HG03135 (cell line): Measurements from ENCODE around the gene CEP78.
"Not testable (repeated sequence)": the region's sequence is repeated elsewhere in the genome, so short reads cannot be mapped to it uniquely, and the experiment has no call there.

Source experiments
- ATAC-seq: cut with Tn5 transposase; IDR thresholded peaks from one replicate; pipeline ENCODE4 v1.9.1; 2021; ENCODE audit warnings: mild to moderate bottlenecking, moderate library complexity; ENCODE audit not compliant: unreplicated experiment

CEP78 gene

DNA sequence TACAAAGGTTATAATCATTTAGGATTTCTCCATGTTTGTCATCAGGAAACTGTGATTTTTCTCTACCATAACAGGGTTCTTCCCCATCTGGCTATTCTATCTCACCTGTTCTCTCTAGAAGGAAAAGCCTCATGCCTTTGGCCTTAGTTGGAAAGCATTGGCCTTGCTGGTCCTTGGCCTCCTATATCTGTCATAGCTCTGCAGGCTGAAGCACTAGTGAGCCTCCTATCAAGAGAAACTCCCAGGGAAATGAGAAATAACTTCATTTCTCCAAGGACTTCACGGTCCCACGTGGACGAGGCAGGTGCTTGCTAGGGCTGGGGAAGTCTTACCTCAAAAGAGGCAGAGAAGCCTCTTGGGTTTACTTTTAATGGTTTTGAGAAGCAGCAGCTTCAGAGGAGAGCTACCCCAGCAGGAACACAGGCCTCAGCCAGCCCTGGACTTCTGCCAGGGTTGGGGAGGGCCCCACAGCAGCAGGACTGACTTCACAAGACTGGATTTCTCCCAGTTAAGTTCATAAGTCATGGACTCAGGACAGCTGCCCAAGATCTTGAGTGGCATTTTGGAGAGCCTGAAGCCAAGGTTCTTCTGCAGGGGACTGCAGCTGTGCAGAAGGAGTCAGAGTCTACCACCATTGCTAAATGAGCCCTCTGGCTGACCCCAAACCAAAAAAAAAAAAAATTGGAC is 45.2 kb downstream of the CEP78 start:
- no peak for ATAC-seq

DNA sequence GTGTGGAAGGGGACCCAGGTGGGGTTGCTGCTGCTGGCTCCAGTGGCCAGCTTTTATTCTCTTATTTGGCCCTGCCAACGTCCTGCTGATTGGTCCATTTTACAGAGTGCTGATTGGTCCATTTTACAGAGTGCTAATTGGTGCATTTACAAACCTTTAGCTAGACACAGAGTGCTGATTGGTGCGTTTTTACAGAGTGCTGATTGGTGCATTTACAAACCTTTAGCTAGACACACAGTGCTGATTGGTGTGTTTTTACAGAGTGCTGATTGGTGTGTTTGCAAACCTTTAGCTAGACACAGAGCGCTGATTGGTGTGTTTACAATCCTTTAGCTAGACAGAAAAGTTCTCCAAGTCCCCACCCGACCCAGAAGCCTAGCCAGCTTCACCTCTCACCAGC is 48.3 kb downstream of the CEP78 start:
- not testable (repeated sequence) for ATAC-seq

DNA sequence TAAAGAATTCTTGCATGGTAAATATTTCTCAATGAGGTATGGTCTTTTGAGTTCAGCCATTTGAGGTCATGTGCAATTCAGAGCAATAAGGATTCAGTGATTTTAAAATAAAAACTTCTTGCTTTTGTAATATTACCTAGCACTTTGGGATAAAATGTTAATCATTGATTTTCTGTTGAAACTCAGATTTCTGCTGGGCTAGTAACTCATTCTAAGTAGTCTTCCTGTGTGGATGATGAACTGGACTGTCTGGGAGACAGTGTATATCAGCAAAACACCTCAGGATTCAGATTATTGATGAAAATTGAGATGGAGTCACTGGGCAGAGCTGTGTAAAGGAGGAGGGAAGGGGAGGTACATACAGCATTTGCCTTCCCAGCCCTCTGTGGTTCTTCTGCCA is 50.2 kb downstream of the CEP78 start:
- ATAC-seq, result no peak

DNA sequence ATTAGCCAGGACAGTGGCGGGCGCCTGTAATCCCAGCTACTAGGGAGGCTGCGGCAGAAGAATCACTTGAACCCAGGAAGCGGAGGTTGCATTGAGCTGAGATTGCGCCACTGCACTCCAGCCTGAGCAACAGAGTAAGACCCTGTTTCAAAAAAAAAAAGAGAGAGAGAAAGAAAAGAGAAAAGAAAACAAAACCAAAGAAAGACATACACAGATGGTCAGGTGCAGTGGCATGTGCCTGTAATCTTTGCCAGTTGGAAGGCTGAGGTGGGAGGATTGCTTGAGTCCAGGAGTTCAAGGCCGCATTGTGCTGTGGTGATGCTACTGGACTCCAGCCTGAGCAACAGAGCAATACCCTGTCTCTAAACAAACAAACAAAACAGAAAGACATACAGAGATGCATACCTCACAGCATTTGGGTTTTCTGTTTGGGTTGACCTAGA is 51.1 kb downstream of the CEP78 start:
- no peak for ATAC-seq

DNA sequence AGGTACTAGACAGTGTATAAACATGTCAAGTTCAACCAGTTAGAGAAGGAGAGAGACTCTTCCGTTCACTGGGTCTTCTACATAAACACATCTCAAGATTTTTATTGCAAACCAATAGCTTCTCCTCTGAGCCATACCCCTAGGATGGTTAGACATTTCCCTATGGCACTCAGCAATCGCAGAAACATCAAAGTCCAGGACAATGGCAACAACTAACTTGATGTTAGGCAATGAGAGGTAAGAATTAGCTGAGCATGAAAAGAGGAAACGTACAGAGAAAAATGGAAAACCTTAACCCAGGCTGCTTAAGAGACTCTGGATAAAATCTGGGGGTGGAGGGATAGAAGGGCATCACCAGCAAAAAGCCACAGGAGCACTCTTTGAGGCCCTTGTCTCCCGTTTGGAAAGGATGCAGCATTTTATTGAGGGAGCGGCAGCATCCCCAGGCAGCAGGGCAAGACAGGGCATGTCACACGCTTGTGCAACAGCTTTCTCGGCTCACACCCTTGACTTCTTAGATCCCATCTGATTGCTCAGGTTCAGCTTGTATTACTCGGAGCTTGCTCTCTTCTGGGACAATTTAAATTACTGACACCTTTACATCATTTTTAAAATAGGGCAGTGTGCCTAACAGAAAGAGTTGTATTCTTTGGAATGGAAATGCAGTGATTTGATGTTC is 52.5 kb downstream of the CEP78 start:
- ATAC-seq, result no peak

DNA sequence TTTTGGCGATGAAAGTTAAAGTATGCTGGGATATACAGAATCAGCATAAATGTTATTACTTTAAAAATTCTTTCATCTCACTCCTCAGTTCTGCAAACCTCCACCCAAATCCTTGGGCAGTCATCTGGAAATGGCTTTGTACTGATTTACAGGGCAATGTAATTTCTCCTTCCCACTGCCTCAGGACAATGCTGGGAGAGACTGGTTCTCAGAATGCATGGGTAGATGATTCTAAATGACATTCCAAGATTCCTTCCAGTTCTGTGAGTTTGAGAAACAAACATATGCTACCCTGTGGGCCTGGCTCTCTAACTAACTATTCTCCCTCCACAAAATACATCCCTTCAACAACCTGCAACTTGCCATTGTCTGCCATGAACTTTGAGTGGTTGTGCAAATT is 53.6 kb downstream of the CEP78 start:
- ATAC-seq, result no peak

DNA sequence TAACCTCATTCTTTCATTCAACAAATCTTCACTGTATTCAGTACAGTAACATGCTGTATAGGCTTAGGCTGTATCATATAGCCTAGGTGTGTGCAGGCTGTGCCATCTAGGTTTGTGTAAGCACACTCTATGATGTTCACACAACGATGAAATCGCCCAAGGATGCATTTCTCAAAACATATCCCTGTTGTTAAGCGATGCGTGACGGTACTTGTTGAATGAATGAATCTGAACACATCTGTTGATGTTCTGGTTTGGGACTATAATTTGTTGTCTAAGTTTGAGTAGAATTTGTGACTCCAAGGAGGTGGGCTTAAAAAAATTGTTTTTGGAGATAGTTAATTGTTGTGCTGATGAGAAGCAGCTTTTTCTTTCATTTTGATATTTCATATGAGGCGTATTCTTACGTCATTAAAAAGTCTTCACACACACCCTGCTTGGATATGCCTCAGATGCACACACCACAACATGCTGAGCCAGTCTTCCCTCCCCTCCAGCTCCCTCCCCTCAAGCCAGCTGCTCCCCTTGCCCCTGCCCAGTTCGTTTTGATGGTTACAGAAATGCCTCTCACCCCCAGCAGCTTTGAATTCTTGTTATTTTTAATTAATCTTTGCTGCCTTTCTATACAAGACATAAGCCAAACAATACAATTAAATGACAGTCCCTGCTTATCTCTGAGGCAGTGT is 55.5 kb downstream of the CEP78 start:
- ATAC-seq, result no peak

DNA sequence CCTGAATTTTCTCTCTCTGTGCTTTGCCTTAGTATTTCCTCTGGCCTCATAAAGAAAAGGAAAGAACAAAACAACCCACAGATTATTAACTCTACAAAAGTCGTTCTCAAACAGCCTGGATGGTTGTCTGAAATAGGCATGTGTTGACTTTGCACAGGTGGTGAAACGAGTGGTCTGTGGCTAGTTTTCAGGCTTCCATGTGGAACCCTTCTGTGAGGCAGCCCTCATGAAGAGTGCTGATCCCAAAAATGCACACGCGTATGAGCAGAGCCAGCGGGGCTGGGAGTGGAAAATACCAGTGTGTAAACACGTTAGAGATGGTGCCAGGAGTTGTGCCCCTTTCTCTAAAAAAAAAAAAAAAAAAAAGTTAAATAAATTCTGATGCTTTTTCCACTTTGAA is 56.2 kb downstream of the CEP78 start:
- ATAC-seq, result no peak

DNA sequence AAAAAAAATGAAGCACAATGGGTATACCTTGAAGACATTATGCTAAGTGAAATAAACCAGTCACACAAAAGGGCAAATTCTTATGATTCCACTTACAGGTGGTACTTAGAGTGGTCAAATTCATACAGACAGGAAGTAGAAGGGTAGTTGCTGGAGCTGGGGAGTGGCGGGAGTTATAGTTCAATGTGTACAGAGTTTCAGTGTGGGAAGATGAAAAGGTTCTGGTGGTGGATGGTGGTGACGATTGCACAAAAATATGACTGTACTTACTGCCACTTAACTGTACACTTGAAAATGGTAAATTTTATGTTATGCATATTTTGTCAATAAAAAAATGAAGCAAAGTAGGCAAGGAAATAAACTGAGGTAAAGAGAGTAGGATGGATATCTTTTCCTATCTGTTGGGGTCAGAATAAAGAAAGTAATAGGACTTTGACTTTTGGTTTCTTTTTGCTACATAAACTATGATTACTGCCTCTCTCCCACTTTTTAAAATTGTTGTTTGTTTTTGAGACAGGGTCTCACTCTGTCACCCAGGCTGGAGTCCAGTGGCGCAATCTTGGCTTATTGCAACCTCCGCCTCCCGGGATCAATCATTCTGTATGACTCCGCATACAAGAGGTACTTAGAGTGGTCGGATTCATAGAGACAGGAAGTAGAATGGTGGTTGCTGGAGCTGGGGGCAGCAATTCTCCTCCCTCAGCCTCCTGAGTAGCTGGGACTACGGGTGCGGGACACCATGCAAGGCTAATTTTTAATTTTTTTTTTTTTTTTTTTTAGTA is 57.0 kb downstream of the CEP78 start:
- no peak for ATAC-seq

DNA sequence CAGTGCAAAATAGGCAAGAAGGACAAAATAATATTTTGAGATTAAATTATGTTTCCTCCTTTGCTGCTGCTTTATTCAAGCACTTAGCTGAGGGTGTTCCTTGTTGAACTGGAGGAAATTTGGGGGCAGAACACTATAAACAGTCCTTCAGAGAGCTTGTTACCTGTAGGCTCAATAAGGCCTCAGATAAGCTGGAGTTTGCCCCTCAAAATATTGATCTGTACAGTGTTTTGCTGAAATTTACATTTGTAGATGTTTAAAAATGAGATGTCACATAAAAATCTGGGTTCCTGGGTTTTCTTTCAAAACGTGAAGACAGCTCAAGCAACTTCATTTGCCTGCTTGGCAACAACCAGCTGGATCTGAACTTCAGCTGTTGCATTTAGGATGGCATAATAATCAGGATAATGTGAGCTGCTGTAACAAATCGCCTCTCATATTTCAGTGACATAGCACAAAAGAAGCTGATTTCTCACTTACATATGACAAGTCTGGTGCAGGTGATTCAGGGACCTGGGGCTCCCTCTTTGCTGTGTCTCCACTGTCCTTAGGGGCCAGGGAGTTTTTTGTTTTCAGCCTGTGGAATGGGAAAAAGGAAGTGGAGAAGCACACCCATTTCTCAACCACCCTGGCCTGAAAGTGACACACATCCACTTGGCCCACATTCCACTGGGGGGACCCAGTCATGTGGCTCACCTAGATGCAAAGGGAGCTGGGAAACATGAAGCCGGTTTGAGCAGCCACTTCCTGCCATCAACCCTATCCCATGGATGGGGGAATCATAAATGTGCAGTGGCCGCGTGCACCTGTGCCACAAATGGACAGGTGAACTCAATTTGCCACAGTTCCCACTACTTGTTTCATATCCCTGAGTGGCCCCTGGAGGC is 58.7 kb downstream of the CEP78 start:
- ATAC-seq, result no peak

DNA sequence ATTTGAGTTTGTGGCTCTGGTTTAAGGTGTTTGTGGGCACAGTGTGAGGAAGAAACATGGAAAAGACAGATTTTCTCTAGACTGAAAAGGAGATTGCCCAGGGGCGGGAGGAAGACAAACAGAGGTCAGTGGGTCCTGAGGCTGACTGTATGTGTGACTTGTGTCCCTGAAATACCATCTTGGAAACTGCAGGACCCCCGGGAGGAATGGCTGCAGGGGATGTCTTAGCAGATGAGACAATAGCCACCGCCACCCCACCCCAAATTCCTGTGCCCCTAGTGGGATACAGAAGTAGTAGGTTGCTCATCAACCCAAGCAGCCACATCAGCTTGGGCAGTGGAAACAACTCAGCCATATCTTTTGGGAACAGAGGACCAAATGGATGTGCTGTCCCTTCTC is 59.3 kb downstream of the CEP78 start:
- no peak for ATAC-seq

DNA sequence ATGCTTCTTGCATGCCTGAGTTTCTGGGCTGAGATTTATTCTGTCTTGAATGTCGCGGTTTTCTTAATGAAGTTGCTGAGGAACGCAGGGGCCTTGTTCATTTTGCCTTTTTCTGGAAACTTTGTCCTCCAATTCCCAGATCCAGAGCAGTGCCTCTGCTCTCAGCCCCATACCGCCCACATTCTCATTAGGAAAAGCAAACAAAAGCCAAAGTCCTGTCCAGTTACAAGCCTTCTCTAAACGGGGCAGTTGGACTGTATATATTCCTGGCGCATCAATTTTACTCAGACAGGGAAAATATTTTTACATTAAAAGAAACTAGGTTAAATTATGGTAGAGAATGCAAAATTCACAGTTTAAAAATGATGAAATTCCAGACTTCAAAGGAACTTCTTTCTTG is 59.9 kb downstream of the CEP78 start:
- ATAC-seq, result no peak

DNA sequence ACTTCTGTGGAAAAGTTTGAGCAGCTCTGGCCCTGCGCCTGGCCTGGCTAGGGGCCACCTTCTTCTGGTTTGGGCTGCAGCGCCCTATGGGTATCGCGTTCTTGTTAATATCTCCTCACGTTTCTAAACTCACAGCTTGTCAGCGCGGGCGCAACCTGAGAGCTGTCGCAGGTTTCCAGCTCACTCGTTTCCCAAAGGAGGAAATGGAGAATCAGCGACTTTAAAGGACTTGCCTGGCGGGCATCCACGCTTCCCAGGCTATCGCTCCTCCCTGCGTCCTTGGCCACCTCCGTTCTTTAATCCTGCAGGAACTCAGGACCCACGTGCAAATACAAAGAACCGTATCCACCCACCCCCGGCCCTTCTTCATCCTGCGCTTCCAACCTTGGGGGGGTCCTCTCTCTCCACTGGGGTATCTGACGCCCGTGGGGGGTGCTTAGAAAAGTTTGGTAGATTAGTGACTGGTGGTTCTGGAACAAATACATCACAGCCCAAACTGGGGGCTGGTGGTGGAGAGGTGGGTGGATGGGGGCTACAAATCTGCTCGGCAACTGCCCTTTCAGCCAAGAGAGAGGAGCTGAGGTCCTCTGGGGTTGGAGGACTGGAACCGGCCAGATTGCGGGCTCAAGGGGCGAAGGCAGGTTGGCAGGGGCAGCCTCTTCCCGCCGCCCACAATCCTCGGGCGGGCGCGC is 60.5 kb downstream of the CEP78 start:
- no peak for ATAC-seq

DNA sequence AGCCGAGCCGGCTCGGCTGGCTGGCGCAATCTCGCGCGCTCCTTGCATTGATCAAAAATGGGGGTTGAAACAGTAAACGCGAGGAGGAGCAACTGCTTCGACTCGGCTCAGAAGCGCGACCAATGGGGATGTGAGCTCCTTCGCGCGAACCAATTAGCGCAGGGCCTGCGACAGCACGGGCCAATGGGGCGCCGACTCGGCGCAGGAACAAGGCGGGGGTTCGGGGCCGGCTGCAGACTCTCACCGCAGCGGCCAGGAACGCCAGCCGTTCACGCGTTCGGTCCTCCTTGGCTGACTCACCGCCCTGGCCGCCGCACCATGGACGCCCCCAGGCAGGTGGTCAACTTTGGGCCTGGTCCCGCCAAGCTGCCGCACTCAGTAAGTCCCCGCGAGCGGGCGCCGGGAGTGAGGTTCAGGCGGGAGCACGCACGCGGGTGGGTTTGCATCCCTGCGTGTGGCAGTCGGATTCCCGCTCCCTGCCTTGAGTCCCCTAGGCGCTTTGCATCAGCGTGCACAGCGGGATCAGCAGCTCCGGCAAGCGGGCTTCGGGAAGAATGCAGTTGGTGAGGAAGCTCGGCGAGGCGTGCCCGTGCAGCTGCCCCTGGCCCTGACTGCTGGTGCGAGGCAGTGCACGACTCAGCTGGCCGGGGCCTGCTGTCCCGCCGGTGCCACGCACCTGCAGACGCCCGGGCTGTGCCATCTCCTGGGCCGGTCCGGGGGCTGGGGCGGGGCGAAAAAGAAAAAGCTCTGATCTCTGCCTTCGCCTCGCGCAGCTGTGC is 61.2 kb downstream of the CEP78 start, which contains the start of gene PSAT1:
TSS of gene PSAT1 (plus strand) at position 233 of the 779 bp plus-strand sequence. CDS start at position 319, 86 bp downstream.
- ATAC-seq, result peak; percentile 99

DNA sequence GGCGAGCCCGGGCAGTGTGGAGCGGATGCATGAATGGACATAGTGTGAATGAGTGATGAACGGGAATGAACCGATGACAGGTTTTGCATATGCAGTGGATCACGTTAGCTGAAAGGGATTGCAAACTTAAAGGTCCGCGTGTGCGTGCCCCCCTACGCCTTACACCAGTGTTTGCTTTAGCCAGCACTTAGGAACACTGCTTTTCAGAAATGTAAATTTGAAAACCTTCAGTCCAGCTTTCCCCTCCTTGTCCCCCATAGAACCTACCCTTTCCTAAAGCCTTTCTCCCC is 61.7 kb downstream of the CEP78 start:
- ATAC-seq, result no peak

DNA sequence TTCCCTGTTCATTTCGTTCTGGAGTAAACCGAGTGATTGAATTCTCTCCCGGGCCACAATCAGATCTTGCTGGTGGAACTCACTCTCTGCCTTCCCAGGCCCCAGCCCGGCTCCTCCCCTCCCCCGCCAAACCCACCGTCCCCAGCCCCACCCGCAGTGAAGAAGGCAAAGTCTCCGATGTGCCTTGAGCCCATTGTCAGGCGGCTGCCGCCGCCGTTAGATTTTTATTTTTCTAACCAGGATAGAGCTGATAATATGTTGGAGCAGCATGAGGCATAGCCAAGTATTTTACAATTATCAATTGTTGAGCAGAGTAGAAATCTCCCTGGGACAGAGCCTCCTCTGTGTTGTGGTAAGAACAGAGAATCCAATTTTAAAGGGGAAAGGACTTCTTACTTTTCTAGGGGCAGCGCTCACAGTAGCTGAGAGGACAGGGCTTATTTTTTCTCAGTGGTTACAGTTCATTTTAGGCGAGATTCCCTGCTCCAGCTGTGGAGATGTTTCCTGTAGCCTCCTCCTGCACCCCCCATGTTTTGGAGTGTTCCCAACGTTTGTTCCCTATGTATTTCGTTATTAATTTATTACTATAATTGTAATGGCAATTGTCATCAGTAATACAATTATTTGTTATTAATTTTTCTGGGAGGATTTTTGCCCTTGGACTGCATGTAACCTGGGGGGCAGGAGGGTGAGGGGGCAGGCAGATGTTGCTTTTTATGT is 62.3 kb downstream of the CEP78 start:
- ATAC-seq, result no peak

DNA sequence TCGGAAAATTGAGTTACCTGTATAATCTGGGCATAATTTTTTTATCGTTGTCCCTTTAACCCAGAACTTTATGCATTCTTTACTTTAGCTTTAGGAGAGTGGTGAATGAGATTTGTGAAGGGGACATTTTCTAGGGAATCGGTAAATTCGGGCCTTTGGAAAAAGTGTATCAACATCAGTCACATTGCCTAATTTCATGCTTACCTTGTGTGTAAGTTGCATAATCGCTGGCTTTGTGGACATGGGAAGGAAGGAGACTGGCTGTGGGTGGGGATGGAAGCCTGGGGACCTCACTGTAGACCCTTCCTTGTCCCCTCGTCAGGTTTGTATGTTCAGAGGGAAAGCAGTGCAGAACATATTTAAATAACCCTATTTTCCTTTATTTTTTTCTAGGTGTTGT is 64.3 kb downstream of the CEP78 start:
- no peak for ATAC-seq

DNA sequence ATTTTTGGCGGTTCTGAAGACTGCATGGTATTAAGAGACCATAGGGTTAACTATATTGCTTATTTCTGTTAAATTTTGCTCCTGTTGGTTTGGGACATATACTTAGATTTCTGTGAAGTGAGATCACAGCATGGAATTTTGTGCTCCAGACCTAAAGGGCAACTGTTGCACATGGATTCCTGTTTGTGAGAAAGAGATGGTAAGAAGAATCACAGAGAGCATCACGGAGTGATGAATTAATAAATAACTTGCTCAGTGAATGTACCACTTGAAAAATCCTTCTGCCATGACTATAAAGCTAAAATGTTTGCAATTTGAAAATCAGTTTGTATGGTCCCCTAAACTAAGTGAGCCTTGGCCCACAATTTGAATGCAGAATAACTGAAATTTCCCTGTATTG is 65.6 kb downstream of the CEP78 start:
- ATAC-seq, result no peak
